Caco-2 (cell line): ENCODE data around the gene PDCD11. TPM values are rescaled to one million over a fixed set of nuclear protein-coding genes. Genes with fewer than 3 reads are reported as not detected.

Experiments
- BruUV-seq: library from RNA; stranded (reverse); fragments of 400-500 nt; replicated peaks from 2 replicates; lab custom pipeline; 2021; lab: Mats Ljungman, UMichigan
- CTCF ChIA-PET: fragments of 300-600 bp; sonication (Branson Sonifier 250); formaldehyde crosslinking; loops from one replicate; lab custom pipeline; 2022; ENCODE audit warnings: antibody characterized with exemption; lab: Charles Lee
- POLR2A ChIA-PET: fragments of 300-600 bp; sonication (Branson Sonifier 250); formaldehyde crosslinking; loops from one replicate; lab custom pipeline; 2022; ENCODE audit warnings: antibody characterized with exemption; lab: Charles Lee
- DNase-seq, 2 experiments: peaks; one replicate each; pipeline versions ENCODE4 v3.0.0 to v3.0.0-alpha.2; 2020 to 2022
- H3K27me3 ChIP-seq: replicated peaks from 2 replicates; pipeline ENCODE4 v1.6.0; 2011; ENCODE audit warnings: low read length; ENCODE audit not compliant: control insufficient read depth, insufficient read depth
- H3K36me3 ChIP-seq: 2 replicates; pipeline ENCODE4 v1.5.1; 2011; ENCODE audit warnings: low read length; ENCODE audit not compliant: control insufficient read depth, insufficient read depth
- H3K4me1 ChIP-seq: fragments of 250-450 bp; sonication (Bioruptor Pico); 2 replicates; pipeline ENCODE4 v1.5.1; 2020; ENCODE audit warnings: mild to moderate bottlenecking
- H3K4me3 ChIP-seq: 2 replicates; pipeline ENCODE4 v1.5.1; 2011; ENCODE audit warnings: low read depth, mild to moderate bottlenecking, control low read depth, low read length
- H3K9me3 ChIP-seq: fragments of 250-450 bp; sonication (Bioruptor Pico); 2 replicates; pipeline ENCODE4 v1.5.1; 2020; ENCODE audit warnings: mild to moderate bottlenecking, moderate library complexity
- H3K27ac Mint-ChIP-seq: one replicate; pipeline ENCODE4 v1.8.0; 2022; ENCODE audit warnings: mixed read lengths; ENCODE audit not compliant: unreplicated experiment
- H3K27me3 Mint-ChIP-seq: one replicate; pipeline ENCODE4 v1.8.0; 2022; ENCODE audit warnings: mixed read lengths; ENCODE audit not compliant: insufficient read depth, unreplicated experiment
- H3K36me3 Mint-ChIP-seq: one replicate; pipeline ENCODE4 v1.8.0; 2022; ENCODE audit warnings: mild to moderate bottlenecking, mixed read lengths; ENCODE audit not compliant: insufficient read depth, unreplicated experiment
- H3K4me1 Mint-ChIP-seq: one replicate; pipeline ENCODE4 v1.8.0; 2022; ENCODE audit warnings: low read depth, mixed read lengths; ENCODE audit not compliant: unreplicated experiment
- H3K4me3 Mint-ChIP-seq: one replicate; pipeline ENCODE4 v1.8.0; 2022; ENCODE audit warnings: mild to moderate bottlenecking, moderate library complexity, mixed read lengths; ENCODE audit not compliant: unreplicated experiment
- H3K9me3 Mint-ChIP-seq: one replicate; pipeline ENCODE4 v1.8.0; 2022; ENCODE audit warnings: mixed read lengths; ENCODE audit not compliant: unreplicated experiment
- CTCF ChIP-seq, 2 experiments: fragments of 200-600 bp in 1 of 2; IDR thresholded peaks; 1 replicate in 1 of 2; 2 replicates in 1 of 2; pipeline versions ENCODE4 v1.5.1 to v1.8.0; 2011 to 2022; ENCODE audit warnings: antibody characterized with exemption in 1 of 2, control low read depth in 1 of 2, inconsistent platforms in 1 of 2, low read depth in 1 of 2, low read length in 1 of 2, mild to moderate bottlenecking in 1 of 2, moderate library complexity in 1 of 2; ENCODE audit not compliant: insufficient read depth in 1 of 2, severe bottlenecking in 1 of 2, unreplicated experiment in 1 of 2
- intact Hi-C: fragments of 100-400 bp; cut with micrococcal nuclease; formaldehyde crosslinking; loops from one replicate; pipeline ENCODE4 v1.10.0; 2022; ENCODE audit not compliant: unreplicated experiment
- total RNA-seq: library from RNA; stranded (reverse); gene quantifications from 2 replicates; pipeline ENCODE4 v1.2.3, GENCODE V29; 2022

The PDCD11 gene
- total RNA-seq, 1 experiment from 2014 or later, result 55.3 TPM

GRCh38 chr10:103448746-103449145 is 52.3 kb downstream of the PDCD11 start:
- Histone ChIP-seq H3K36me3 (peaks cover 2% of the 10 kb centered on the region), H3K4me3 (no peak overlapping the region), H3K27me3 (no peaks in the 10 kb centered on the region), H3K4me1 (peaks cover 5% of the 10 kb centered on the region; the same call in 1 of the 2 replicates), H3K9me3 (no peaks in the 10 kb centered on the region)
- ChIA-PET POLR2A (no interaction called here), CTCF (interaction anchor here (0.7 kb wide), 1 partner anchor 72 kb away, joined by 4 read pairs; no protein-coding TSS in a partner anchor)
- H3K4me1 Mint-ChIP-seq, result no peaks in the 10 kb centered on the region
- intact Hi-C loops, result no loop called here
- no peak for TF ChIP-seq CTCF (IDR thresholded peaks at IDR 0.05; ENCODE audit: insufficient read depth in 1 of 2, low read depth in 1 of 2, low read length in 1 of 2, severe bottlenecking in 1 of 2, unreplicated experiment in 1 of 2)
- H3K4me3 Mint-ChIP-seq, result no peak overlapping the region
- no peaks in the 10 kb centered on the region for H3K27me3 Mint-ChIP-seq
- no peak for DNase-seq
- no TSS peak for BruUV-seq
- H3K9me3 Mint-ChIP-seq, result no peaks in the 10 kb centered on the region
- H3K27ac Mint-ChIP-seq, result no peak overlapping the region
- H3K36me3 Mint-ChIP-seq, result peaks cover 27% of the 10 kb centered on the region

- H3K4me1 Mint-ChIP-seq, result no peaks in the 10 kb centered on the region
- H3K9me3 Mint-ChIP-seq, result no peaks in the 10 kb centered on the region
- TF ChIP-seq CTCF (IDR thresholded peaks at IDR 0.05; ENCODE audit: insufficient read depth in 1 of 2, low read depth in 1 of 2, low read length in 1 of 2, severe bottlenecking in 1 of 2, unreplicated experiment in 1 of 2), result no peak
- H3K27me3 Mint-ChIP-seq, result no peaks in the 10 kb centered on the region
- Histone ChIP-seq H3K4me3 (no peak overlapping the region), H3K27me3 (no peaks in the 10 kb centered on the region), H3K36me3 (peaks cover 2% of the 10 kb centered on the region; the same call in 1 of the 2 replicates), H3K4me1 (peaks cover 5% of the 10 kb centered on the region; the same call in 1 of the 2 replicates), H3K9me3 (no peaks in the 10 kb centered on the region)
- POLR2A ChIA-PET, result no interaction called here
- DNase-seq, result no peak
- H3K4me3 Mint-ChIP-seq, result no peak overlapping the region
- no peak overlapping the region for H3K27ac Mint-ChIP-seq
- H3K36me3 Mint-ChIP-seq, result peaks cover 22% of the 10 kb centered on the region
- no TSS peak for BruUV-seq
- CTCF ChIA-PET, result no interaction called here
- intact Hi-C loops, result loop anchor here (5.0 kb wide), 1 partner anchor 38 kb away; no protein-coding TSS in a partner anchor
Measured at GRCh38 chr10:103449208-103450144, 53.0 kb downstream of the PDCD11 start.

GRCh38 chr10:103450201-103450695 is 53.8 kb downstream of the PDCD11 start:
- Histone ChIP-seq H3K9me3 (no peaks in the 10 kb centered on the region), H3K4me3 (no peak overlapping the region), H3K27me3 (no peaks in the 10 kb centered on the region), H3K36me3 (peaks cover 2% of the 10 kb centered on the region; the same call in 1 of the 2 replicates), H3K4me1 (peaks cover 5% of the 10 kb centered on the region; the same call in 1 of the 2 replicates)
- intact Hi-C loops, result loop anchor here (5.0 kb wide), 1 partner anchor 37 kb away; no protein-coding TSS in a partner anchor
- Mint-ChIP-seq H3K9me3 (no peaks in the 10 kb centered on the region), H3K36me3 (peaks cover 17% of the 10 kb centered on the region), H3K27ac (no peak overlapping the region), H3K4me3 (no peak overlapping the region), H3K27me3 (no peaks in the 10 kb centered on the region), H3K4me1 (no peaks in the 10 kb centered on the region)
- ChIA-PET CTCF (no interaction called here), POLR2A (no interaction called here)
- BruUV-seq, result no TSS peak
- no peak for TF ChIP-seq CTCF (IDR thresholded peaks at IDR 0.05; ENCODE audit: insufficient read depth in 1 of 2, low read depth in 1 of 2, low read length in 1 of 2, severe bottlenecking in 1 of 2, unreplicated experiment in 1 of 2)
- DNase-seq, result no peak
